Skeletal muscle cell (primary cell): ENCODE results near the gene PWWP2B.
"Not testable (repeated sequence)": the region's sequence is repeated elsewhere in the genome, so short reads cannot be mapped to it uniquely, and the experiment has no call there.

ENCODE experiments used
- DNase-seq: peaks from one replicate; pipeline ENCODE4 v3.0.0-alpha.2; 2010; ENCODE audit warnings: low read depth
- H3K4me3 ChIP-seq: 2 replicates; pipeline ENCODE4 v1.5.1; 2011; ENCODE audit warnings: low read depth, mild to moderate bottlenecking, control low read depth, low read length, moderate library complexity

The PWWP2B gene

GRCh38 chr10:132425757-132426155 lies 28.8 kb downstream of the PWWP2B start:
- DNase-seq: no peak

GRCh38 chr10:132427006-132427771 lies 30.2 kb downstream of the PWWP2B start:
- no peak for DNase-seq
- H3K4me3 ChIP-seq: no peak overlapping the region

More at GRCh38 chr10:132425757-132426155, 28.8 kb downstream of the PWWP2B start:
- no peak overlapping the region for H3K4me3 ChIP-seq

GRCh38 chr10:132427939-132428367 lies 31.0 kb downstream of the PWWP2B start:
- H3K4me3 ChIP-seq: no peak overlapping the region
- DNase-seq: no peak

- no peak overlapping the region for H3K4me3 ChIP-seq
- no peak for DNase-seq
Observed at GRCh38 chr10:132428486-132428995, 31.5 kb downstream of the PWWP2B start.

GRCh38 chr10:132429281-132430230 lies 32.6 kb downstream of the PWWP2B start:
- DNase-seq: no peak
- H3K4me3 ChIP-seq: no peak overlapping the region

GRCh38 chr10:132430231-132430743 lies 33.3 kb downstream of the PWWP2B start:
- H3K4me3 ChIP-seq: no peak overlapping the region
- no peak for DNase-seq

GRCh38 chr10:132430861-132431271 lies 33.9 kb downstream of the PWWP2B start:
- no peak for DNase-seq
- H3K4me3 ChIP-seq: no peak overlapping the region

- H3K4me3 ChIP-seq: no peak overlapping the region
- no peak for DNase-seq
Observed at GRCh38 chr10:132431537-132432175, 34.7 kb downstream of the PWWP2B start.

- DNase-seq: no peak
- no peak overlapping the region for H3K4me3 ChIP-seq
Observed at GRCh38 chr10:132432176-132432540, 35.2 kb downstream of the PWWP2B start.

GRCh38 chr10:132433671-132434340 lies 36.8 kb downstream of the PWWP2B start:
- no peak for DNase-seq
- no peak overlapping the region for H3K4me3 ChIP-seq

GRCh38 chr10:132434405-132435005 lies 37.5 kb downstream of the PWWP2B start:
- DNase-seq: no peak

GRCh38 chr10:132435320-132435719 lies 38.3 kb downstream of the PWWP2B start:
- DNase-seq: not testable (repeated sequence)

More at GRCh38 chr10:132434405-132435005, 37.5 kb downstream of the PWWP2B start:
- no peak overlapping the region for H3K4me3 ChIP-seq

GRCh38 chr10:132436096-132436495 lies 39.1 kb downstream of the PWWP2B start:
- not testable (repeated sequence) for DNase-seq, H3K4me3 ChIP-seq

More at GRCh38 chr10:132435320-132435719, 38.3 kb downstream of the PWWP2B start:
- H3K4me3 ChIP-seq: not testable (repeated sequence)

- H3K4me3 ChIP-seq: no peak overlapping the region
- no peak for DNase-seq
Observed at GRCh38 chr10:132436861-132437410, 39.9 kb downstream of the PWWP2B start.

- H3K4me3 ChIP-seq: no peak overlapping the region
- DNase-seq: no peak
Observed at GRCh38 chr10:132437541-132437950, 40.5 kb downstream of the PWWP2B start.

GRCh38 chr10:132438091-132439024 lies 41.4 kb downstream of the PWWP2B start:
- no peak for DNase-seq
- no peak overlapping the region for H3K4me3 ChIP-seq

- H3K4me3 ChIP-seq: no peak overlapping the region
- DNase-seq: no peak
Observed at GRCh38 chr10:132439025-132439388, 42.0 kb downstream of the PWWP2B start.
